OCI-LY7 (cell line): ENCODE measurements around the gene KCNE1. TPM values are rescaled to one million over a fixed set of nuclear protein-coding genes. Genes with fewer than 3 reads are reported as not detected.

ENCODE experiments used
- BruUV-seq: library from RNA; stranded (reverse); fragments of 400-500 nt; replicated peaks from 2 replicates; lab custom pipeline; 2021; lab: Mats Ljungman, UMichigan
- CTCF ChIA-PET: fragments of 300-600 bp; sonication (Branson Sonifier 250); formaldehyde crosslinking; loops from one replicate; lab custom pipeline; 2022; ENCODE audit warnings: antibody characterized with exemption; ENCODE audit not compliant: unreplicated experiment; lab: Charles Lee
- POLR2A ChIA-PET: fragments of 300-600 bp; sonication (Branson Sonifier 250); formaldehyde crosslinking; loops from one replicate; lab custom pipeline; 2022; ENCODE audit warnings: antibody characterized with exemption; lab: Charles Lee
- DNase-seq: peaks from one replicate; pipeline ENCODE4 v3.0.0-alpha.2; 2015; ENCODE audit warnings: low spot score
- H2AFZ ChIP-seq: fragments of 200-600 bp; sonication (generic), shearing (Covaris generic); 2 replicates; pipeline ENCODE4 v1.6.1; 2014; ENCODE audit warnings: mild to moderate bottlenecking, antibody characterized with exemption, low read length, moderate library complexity
- H3K27ac ChIP-seq: fragments of 200-600 bp; sonication (generic); 2 replicates; pipeline ENCODE4 v1.5.1; 2014; ENCODE audit warnings: mixed run types, low read depth, mild to moderate bottlenecking, moderate library complexity, low read length, inconsistent platforms; ENCODE audit not compliant: poor library complexity, severe bottlenecking
- H3K36me3 ChIP-seq: fragments of 200-600 bp; sonication (generic); 2 replicates; pipeline ENCODE4 v1.6.1; 2014; ENCODE audit warnings: mild to moderate bottlenecking, antibody characterized with exemption, low read length, moderate library complexity, mixed read lengths; ENCODE audit not compliant: insufficient read depth
- H3K4me1 ChIP-seq: fragments of 200-600 bp; sonication (generic); 2 replicates; pipeline ENCODE4 v1.5.1; 2014; ENCODE audit warnings: mild to moderate bottlenecking, low read length; ENCODE audit not compliant: insufficient read depth, poor library complexity, severe bottlenecking
- H3K4me2 ChIP-seq: fragments of 200-600 bp; sonication (generic); 2 replicates; pipeline ENCODE4 v1.6.1; 2014; ENCODE audit warnings: mild to moderate bottlenecking, low read length
- H3K4me3 ChIP-seq: fragments of 200-600 bp; sonication (generic); 2 replicates; pipeline ENCODE4 v1.5.1; 2014; ENCODE audit warnings: mild to moderate bottlenecking, low read depth, low read length; ENCODE audit not compliant: poor library complexity, severe bottlenecking
- H3K79me2 ChIP-seq: fragments of 200-600 bp; sonication (generic); 2 replicates; pipeline ENCODE4 v1.6.1; 2016; ENCODE audit warnings: low read depth, mild to moderate bottlenecking, low read length, moderate library complexity, mixed read lengths; ENCODE audit not compliant: insufficient read depth
- H3K9me2 ChIP-seq: fragments of 200-600 bp; sonication (generic); 2 replicates; pipeline ENCODE4 v1.6.1; 2016; ENCODE audit warnings: mild to moderate bottlenecking, low read length, mixed read lengths; ENCODE audit not compliant: insufficient read depth
- H3K9me3 ChIP-seq: fragments of 200-600 bp; sonication (generic); 2 replicates; pipeline ENCODE4 v1.6.1; 2014; ENCODE audit warnings: mild to moderate bottlenecking, mixed run types, low read length, mixed read lengths
- H4K20me1 ChIP-seq: fragments of 200-600 bp; sonication (generic); 2 replicates; pipeline ENCODE4 v1.6.1; 2014; ENCODE audit warnings: mild to moderate bottlenecking, antibody characterized with exemption, low read length, moderate library complexity, mixed read lengths; ENCODE audit not compliant: insufficient read depth
- EZH2phosphoT487 ChIP-seq: fragments of 200-600 bp; sonication (generic); IDR thresholded peaks from 2 replicates; pipeline ENCODE4 v1.6.1; 2018; ENCODE audit warnings: low read depth, borderline replicate concordance, mild to moderate bottlenecking, mixed run types, antibody characterized with exemption, low read length, moderate library complexity, mixed read lengths
- intact Hi-C: fragments of 100-400 bp; cut with micrococcal nuclease; formaldehyde crosslinking; loops from one replicate; pipeline ENCODE4 v1.10.0; 2022; ENCODE audit not compliant: unreplicated experiment
- total RNA-seq, 2 experiments: library from RNA; depleted of rRNA in 1 of 2; stranded (reverse); fragments of >200 nt in 1 of 2; shearing (Covaris generic) in 1 of 2; gene quantifications; 2 replicates each; pipeline ENCODE4 v1.2.3, GENCODE V29; 2014 to 2022
- TF ChIP-seq, protein P1 (sequence below): fragments of 200-600 bp; sonication (generic); conservative IDR thresholded peaks from 2 replicates; pipeline ENCODE4 v1.5.1; 2014; ENCODE audit warnings: mild to moderate bottlenecking, antibody characterized with exemption, low read length, moderate library complexity, mixed read lengths

KCNE1 gene
- total RNA-seq, 2 experiments from 2014 or later = 0.15 TPM; not detected in 1

DNA sequence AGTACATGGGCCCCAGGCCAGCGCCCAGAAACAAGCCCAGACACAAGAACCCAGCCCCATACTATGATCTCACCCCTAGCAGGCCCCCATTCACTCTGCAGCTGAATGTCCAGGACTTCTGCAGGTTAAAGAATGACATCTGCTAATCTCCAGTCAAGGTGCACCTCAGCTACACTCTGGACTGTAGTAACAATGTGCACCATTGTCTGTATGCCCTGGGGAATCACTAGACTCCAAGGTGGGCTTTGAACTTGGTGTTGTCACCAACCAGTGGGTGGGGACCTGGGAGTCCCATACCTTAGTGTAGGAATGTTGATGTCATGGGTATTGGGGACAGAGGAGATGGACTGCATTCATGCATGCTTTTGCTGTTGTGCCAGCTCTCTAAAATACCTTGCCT is 10.3 kb downstream of the KCNE1 start:
- POLR2A ChIA-PET = interaction anchor here (0.6 kb wide), 1 partner anchor 1889 kb away, joined by 3 read pairs; no protein-coding TSS in a partner anchor
- no peaks in the 10 kb centered on the region for H3K4me1 ChIP-seq
- no TSS peak for BruUV-seq

DNA sequence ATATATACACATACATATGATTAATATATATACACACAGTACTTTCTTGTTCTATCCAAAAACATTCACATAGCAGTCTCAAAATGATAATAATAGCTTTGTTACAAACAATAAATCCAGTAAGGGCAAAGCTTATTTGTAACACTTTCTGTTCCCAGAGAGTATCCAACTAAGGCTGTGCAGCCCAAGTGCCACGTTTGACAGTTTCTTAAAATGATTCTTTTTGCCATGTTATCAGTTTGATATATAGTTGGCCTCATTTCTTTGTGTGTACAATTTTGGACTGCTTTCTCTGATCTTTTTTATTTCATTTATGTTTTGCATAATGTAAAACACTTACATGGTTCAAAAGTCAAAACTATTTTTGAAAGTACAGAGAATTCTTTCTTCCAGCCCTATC is 11.8 kb downstream of the KCNE1 start:
- no peaks in the 10 kb centered on the region for H3K9me3 ChIP-seq
- no peaks in the 10 kb centered on the region for H3K79me2 ChIP-seq
- BruUV-seq = no TSS peak
- H3K27ac ChIP-seq = no peak overlapping the region
- H3K36me3 ChIP-seq = no peaks in the 10 kb centered on the region
- no peaks in the 10 kb centered on the region for H3K9me2 ChIP-seq
- DNase-seq = no peak
- no peak overlapping the region for H2AFZ ChIP-seq
- ChIA-PET CTCF (no interaction called here), POLR2A (no interaction called here)
- no peak overlapping the region for H3K4me3 ChIP-seq
- H3K4me1 ChIP-seq = no peaks in the 10 kb centered on the region
- no peaks in the 10 kb centered on the region for H4K20me1 ChIP-seq
- H3K4me2 ChIP-seq = no peak overlapping the region
- intact Hi-C loops = no loop called here
- TF ChIP-seq, protein P1, sequence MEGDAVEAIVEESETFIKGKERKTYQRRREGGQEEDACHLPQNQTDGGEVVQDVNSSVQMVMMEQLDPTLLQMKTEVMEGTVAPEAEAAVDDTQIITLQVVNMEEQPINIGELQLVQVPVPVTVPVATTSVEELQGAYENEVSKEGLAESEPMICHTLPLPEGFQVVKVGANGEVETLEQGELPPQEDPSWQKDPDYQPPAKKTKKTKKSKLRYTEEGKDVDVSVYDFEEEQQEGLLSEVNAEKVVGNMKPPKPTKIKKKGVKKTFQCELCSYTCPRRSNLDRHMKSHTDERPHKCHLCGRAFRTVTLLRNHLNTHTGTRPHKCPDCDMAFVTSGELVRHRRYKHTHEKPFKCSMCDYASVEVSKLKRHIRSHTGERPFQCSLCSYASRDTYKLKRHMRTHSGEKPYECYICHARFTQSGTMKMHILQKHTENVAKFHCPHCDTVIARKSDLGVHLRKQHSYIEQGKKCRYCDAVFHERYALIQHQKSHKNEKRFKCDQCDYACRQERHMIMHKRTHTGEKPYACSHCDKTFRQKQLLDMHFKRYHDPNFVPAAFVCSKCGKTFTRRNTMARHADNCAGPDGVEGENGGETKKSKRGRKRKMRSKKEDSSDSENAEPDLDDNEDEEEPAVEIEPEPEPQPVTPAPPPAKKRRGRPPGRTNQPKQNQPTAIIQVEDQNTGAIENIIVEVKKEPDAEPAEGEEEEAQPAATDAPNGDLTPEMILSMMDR = no peak
- no peak for TF ChIP-seq EZH2phosphoT487

More for the DNA sequence above, 10.3 kb downstream of the KCNE1 start:
- intact Hi-C loops = no loop called here
- H3K4me2 ChIP-seq = no peak overlapping the region
- no peaks in the 10 kb centered on the region for H3K36me3 ChIP-seq
- no peaks in the 10 kb centered on the region for H3K9me3 ChIP-seq
- no peak overlapping the region for H3K27ac ChIP-seq
- H4K20me1 ChIP-seq = no peaks in the 10 kb centered on the region
- H3K4me3 ChIP-seq = no peak overlapping the region
- DNase-seq = no peak
- H3K9me2 ChIP-seq = no peaks in the 10 kb centered on the region
- H3K79me2 ChIP-seq = no peaks in the 10 kb centered on the region
- H2AFZ ChIP-seq = no peak overlapping the region
- CTCF ChIA-PET = no interaction called here
- no peak for TF ChIP-seq EZH2phosphoT487
- TF ChIP-seq, protein P1 = no peak

DNA sequence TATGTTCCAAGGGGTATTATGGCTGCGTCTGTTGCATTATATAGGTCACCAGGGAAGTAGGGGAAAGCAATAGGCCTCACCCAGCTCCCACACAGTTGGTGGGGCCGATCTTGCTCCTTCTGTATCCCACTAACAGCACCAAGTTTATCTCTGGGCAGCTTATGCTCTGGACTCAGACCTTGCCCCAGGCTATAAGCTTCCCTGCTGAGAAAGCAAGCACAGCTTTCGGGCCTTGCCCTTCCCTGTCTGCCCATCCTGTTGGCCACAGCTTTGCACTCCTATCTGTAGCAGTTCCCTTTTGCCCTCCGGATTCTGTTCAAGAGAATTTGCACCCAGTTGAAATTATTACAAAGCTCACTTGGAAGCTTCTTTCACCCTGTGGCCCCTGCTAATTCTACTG is 12.9 kb downstream of the KCNE1 start:
- Histone ChIP-seq H3K79me2 (no peaks in the 10 kb centered on the region), H3K27ac (no peak overlapping the region), H3K4me2 (no peak overlapping the region), H3K4me3 (no peak overlapping the region), H3K9me2 (no peaks in the 10 kb centered on the region), H3K36me3 (no peaks in the 10 kb centered on the region), H2AFZ (no peak overlapping the region), H3K4me1 (no peaks in the 10 kb centered on the region), H3K9me3 (no peaks in the 10 kb centered on the region), H4K20me1 (no peaks in the 10 kb centered on the region)
- TF ChIP-seq, protein P1 = no peak
- TF ChIP-seq EZH2phosphoT487 = no peak
- intact Hi-C loops = no loop called here
- ChIA-PET POLR2A (no interaction called here), CTCF (no interaction called here)
- DNase-seq = no peak
- no TSS peak for BruUV-seq
